Endometrial microvascular endothelial cells (primary cell): Measurements from ENCODE around the gene HYAL3. TPM values are rescaled to one million over a fixed set of nuclear protein-coding genes. Genes with fewer than 3 reads are reported as not detected.
"Not testable (repeated sequence)": the region's sequence is repeated elsewhere in the genome, so short reads cannot be mapped to it uniquely, and the experiment has no call there.

Experiments used
- in situ Hi-C: cut with HindIII; loops from 2 replicates; pipeline ENCODE4 v1.10.0; 2017; ENCODE audit warnings: low sequenced_read_pairs, low pct_unique_long_range_greater_than_20kb; ENCODE audit errors: inconsistent ontology term
- total RNA-seq: library from RNA; depleted of rRNA; stranded (reverse); fragments of >200 nt; gene quantifications from one replicate; pipeline ENCODE4 v1.2.3, GENCODE V29; 2015; ENCODE audit errors: inconsistent ontology term

The HYAL3 gene
- total RNA-seq, 1 donor from 2014 or later: 7.3 TPM

DNA sequence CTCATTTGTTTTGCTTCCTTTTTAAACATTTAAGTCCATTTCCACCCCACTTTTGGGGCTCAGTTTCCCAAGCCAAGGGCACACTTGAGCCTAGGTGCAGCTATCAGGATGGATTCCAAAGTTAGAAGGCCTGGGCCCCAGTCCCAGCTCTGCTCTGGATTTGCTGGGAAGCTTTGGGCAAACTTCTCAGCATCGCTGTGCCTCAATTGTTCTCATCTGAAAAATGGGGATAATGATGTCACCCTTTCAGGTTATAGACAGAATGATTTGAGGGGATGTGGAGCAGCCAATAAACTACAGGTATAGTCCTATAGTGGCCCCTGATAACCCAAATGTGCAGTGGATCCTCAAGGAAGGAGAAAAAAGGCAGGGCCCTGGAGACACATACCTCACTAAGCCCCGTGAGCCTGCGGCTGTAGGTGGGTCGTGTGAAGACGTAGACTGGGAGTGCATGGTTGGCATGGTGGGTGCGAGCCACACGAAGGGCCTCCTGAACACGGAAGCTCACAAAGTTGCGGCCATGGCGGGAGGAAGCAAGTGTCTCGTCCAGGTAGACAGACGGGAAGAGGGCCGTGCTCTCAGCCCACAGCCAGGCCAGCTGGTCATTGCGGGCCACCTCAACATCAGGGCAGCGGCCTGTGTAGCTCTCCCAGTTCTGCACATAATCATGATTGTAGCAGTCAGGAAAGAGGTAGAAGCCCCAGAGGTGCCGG, 20.1 kb upstream of the HYAL3 start:
- in situ Hi-C loops: no loop called here

DNA sequence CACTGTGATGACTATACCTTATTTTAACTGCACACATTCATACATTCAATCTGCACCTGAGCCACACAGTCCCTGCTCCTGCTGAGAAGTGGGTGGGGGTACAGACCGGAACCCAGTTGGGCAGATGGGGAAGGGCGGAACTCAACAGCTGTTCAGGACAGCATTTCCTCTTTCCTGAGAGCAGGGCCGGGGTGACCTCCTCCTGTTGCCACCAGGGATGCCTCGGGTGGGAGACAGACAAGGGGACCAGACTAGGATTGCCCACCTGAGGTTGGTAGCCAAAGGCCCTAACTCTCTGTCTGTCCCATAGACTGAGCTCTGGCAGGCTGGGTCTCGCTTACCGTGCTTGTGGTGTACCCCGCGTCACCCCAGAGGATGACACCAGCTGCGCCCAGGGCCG, 19.4 kb upstream of the HYAL3 start:
- in situ Hi-C loops: no loop called here

DNA sequence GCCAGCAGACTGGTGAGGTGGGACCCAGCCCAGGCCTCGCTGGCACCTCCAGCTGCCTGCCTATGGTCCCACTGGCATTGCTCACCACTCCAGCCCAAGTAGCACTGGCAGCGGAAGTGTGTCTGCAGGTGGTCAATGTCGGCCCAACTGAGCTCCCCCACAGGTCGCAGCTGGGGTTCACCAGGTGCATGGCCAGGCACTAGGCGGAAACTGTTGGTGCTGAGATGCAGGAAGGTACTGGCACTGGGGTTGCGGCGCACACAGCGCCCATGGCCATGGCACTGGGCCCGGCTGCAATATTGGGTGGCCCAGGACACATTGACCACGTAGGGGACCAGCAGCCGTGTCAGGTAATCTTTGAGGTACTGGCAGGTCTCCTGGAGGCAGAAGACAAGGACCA, 19.0 kb upstream of the HYAL3 start:
- in situ Hi-C loops: no loop called here

- in situ Hi-C loops: no loop called here
Measured at GRCh38 chr3:50317300-50317699, 18.1 kb upstream of the HYAL3 start.

- in situ Hi-C loops: no loop called here
Measured at GRCh38 chr3:50316657-50317242, 17.5 kb upstream of the HYAL3 start.

DNA sequence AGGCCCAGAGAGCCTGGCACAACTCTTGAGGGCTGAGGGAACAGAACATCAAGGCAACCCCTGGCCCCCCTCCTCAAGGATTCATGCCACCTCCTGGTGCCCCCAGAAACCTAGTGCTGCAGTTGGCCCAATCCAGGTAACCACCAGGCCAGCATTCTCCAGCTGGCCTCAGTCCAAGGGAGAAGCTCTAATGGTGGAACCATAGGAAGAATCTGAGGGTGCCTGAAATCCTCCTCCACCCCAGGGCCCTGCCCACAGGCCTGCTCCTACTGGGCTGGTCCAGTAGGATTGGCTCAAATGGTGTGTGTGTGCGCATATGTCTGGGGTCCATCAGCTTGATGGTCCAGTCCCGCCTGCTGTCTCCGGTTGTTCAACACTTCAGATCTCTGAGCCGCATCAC, 15.6 kb upstream of the HYAL3 start:
- in situ Hi-C loops: no loop called here

- in situ Hi-C loops: no loop called here
Measured at GRCh38 chr3:50314342-50314741, 15.1 kb upstream of the HYAL3 start.

DNA sequence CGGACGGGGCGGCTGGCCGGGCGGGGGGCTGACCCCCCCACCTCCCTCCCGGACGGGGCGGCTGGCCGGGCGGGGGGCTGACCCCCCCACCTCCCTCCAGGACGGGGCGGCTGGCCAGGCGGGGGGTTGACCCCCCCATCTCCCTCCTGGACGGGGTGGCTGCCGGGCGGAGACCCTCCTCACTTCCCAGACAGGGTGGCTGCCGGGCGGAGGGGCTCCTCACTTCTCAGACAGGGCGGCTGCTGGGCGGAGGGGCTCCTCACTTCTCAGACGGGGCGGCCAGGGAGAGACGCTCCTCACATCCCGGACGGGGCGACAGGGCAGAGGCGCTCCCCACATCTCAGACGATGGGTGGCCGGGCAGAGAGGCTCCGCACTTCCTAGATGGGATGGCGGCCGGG, 12.8 kb upstream of the HYAL3 start:
- in situ Hi-C loops: not testable (repeated sequence)

DNA sequence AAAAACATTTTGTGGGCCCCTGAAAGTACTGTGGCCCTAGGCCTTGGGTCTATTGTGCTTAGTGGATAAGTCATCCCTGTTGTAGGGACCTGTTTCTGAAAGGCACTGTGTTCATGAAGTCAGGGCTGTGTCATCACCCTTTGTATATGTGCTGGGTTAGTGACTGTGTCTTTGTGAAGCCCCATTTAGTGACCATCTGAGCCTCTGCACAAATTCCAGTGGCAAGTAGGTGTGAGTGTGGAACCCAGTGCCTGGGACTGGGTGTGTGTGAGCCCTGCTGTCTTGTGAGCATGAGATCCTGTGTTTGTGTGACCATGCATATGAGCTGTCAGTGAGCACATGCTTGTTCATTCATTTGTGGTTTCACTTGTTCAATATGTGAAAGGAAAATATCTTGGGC, 5.4 kb upstream of the HYAL3 start:
- in situ Hi-C loops: no loop called here

GRCh38 chr3:50303013-50303815, 4.0 kb upstream of the HYAL3 start, which contains the start of gene HYAL1:
Gene HYAL1 (minus strand): TSS chr3:50303574. CDS start chr3:50302956, 618 bp downstream.
- in situ Hi-C loops: no loop called here

- in situ Hi-C loops: no loop called here
Measured at GRCh38 chr3:50302095-50303012, 3.1 kb upstream of the HYAL3 start.

DNA sequence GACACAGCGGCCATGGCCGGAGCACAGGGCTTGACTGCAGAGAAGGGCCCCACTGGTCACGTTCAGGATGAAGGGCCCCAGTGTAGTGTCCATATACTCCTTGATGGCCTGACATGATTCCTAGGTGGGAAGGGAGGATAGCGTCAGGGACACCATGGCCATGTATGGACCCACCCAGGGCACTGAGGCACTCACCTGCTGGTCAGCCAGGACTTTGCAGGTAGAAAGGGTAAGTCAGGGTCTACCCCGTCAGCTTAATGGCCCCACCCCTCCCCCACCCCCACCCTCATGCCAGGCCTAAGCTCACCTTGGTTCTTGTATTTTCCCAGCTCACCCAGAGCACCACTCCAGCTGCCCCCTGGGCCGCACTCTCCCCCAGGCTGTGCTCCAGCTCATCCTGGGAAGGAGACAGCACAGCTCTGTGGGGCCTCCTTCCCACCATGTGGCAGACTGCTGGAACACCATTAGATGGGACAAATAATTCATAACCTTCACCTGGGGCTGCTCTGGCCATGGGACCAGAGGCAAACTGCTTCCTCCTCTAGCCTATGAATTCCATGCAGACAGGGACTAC, 1.6 kb upstream of the HYAL3 start:
- in situ Hi-C loops: no loop called here

DNA sequence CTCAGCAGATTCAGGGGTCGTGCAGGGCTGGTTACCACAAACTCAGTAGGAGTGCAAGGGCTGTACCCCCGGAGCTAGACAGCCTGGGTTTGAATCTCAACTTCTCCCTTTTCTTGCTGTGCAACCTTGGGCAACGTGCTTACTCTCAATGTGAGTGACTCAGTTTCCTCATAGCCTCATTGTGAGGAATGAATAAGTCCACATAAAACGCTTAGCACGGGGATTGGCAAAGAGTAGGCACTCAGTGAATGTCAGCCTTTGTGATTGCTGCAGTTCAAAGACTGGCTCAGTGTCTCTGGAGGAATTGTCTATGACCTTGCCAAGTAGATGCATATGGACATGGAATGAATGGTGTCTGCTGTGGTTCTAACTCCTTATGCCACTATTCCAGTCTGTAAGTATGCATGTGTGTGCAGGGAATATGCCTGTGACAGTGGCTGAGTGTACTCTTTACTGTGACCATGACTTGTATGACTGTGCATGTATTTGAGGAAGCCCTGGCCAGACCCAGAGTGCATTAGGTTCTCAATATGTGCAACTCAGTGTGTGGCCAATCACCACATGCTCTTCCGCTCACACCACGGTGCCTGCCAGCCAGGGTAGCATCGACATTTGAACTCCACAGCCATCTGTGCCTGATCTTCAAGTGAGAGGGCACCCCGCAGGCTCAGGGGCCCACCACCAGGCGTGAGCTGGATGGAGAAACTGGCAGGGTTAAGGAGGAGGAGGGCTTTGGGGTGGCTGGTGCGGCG, 900 bp upstream of the HYAL3 start:
- in situ Hi-C loops: no loop called here

DNA sequence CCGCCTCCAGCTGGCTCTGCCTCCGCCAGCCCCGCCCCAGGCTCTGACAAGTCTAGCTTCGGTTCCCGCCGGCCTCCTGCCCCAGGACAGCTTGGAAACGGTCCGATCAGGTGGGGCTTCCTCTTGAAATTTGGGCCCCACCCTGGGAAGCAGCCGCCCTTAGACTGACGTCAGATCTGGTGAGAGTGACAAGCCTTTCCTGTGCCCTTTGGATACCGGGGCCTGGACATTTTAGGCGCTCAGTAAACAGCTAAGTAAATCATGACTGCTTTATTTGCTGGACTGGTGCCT, 378 bp upstream of the HYAL3 start:
- in situ Hi-C loops: no loop called here

DNA sequence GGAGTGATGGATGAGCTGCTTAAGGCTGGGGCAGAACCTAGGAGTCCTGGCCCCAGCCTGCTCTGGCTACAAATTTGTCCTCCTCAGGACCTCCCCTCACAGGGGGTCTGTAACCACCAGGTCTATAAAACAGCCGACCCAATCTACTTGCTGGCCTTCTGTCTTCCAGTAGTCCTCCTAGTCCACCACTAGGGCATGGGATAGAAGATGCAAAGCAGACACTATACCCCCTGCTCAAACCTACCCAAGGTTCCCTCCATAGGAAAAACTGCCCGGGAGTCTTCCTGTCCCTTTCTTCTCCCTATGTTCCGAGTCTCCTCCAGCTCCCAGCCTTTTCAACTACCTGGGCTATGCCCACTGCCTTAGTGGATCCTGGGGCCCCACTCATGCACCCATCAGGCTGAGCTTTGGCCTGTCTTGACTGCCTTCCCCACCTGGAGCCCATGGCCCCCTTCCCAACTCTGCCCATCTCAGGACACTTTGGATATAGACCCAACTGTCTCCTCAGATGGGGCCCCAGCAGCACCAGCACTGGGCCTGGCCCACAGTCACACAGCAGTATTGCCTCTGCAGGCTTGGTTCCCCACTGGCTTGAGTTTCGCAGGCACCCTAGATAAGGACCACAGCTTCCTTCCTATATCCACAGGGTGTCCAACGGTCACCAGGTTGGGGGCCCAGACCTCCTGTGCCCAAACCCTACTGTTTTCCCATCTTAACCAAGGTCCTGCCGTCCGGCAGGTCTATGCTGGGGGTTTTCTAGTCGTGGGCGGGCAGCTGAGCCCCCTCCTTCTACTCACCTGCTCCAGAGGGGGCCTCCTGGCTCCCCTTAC, 1.1 kb downstream of the HYAL3 start:
- in situ Hi-C loops: no loop called here

GRCh38 chr3:50297384-50297775, 1.8 kb downstream of the HYAL3 start:
- in situ Hi-C loops: no loop called here

DNA sequence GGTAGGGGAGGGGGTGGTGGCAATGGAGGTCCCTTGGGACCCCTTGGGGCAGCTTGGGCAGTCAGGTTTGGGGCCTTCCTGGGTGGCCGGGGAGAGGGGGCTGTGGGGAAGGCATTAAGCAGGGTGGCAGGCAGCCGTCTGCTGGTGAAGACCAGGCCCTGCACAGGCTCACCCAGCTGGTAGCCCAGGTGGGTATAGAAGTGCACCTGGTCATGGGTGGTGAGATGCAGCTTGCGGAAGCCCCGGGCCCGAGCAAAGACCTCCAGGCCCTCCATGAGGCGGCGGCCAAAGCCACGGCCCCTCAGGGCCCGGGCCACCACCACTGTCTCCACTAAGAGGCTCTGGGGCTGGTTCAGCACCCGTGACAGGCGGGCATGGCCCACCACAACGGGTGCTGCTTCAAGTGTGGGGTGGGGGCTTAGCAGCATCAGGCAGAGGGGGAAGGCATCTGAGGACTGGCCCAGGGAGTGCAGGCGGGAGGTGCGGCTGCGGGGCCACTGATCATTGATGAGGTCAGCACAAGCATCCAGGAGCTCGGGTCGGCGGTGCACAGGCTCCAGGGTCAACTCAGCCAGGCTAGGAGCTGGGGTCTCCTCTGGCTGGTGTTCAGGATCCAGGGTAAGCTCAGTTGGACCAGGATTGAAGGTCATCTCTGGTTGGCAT, 2.4 kb downstream of the HYAL3 start:
- in situ Hi-C loops: no loop called here
